HepG2 (cell line): ENCODE measurements around the gene SRP68. TPM values are rescaled to one million over a fixed set of nuclear protein-coding genes. Genes with fewer than 3 reads are reported as not detected.

Experiments used
- CHCHD3 ChIP-seq: sonication (generic); formaldehyde crosslinking; IDR thresholded peaks from 2 replicates; pipeline ENCODE4 v1.8.0; 2022; ENCODE audit warnings: mild to moderate bottlenecking, missing genetic modification reagents, moderate library complexity
- GRHL1 ChIP-seq: sonication (generic); formaldehyde crosslinking; conservative IDR thresholded peaks from 2 replicates; pipeline ENCODE4 v1.8.0; 2022; ENCODE audit warnings: missing genetic modification reagents
- JARID2 ChIP-seq: sonication (generic); formaldehyde crosslinking; IDR thresholded peaks from 2 replicates; pipeline ENCODE4 v1.8.1; 2023; ENCODE audit warnings: missing genetic modification reagents, inconsistent platforms; ENCODE audit not compliant: insufficient replicate concordance
- KDM5A ChIP-seq: fragments of 200-600 bp; sonication (generic); IDR thresholded peaks from 2 replicates; pipeline ENCODE4 v1.7.0; 2018; ENCODE audit warnings: antibody characterized with exemption, mild to moderate bottlenecking, low read length, borderline replicate concordance
- MBD4 ChIP-seq: IDR thresholded peaks from 2 replicates; pipeline ENCODE4 v1.6.1; 2012; ENCODE audit warnings: low read length, inconsistent platforms, borderline replicate concordance
- MTF2 ChIP-seq: sonication (generic); formaldehyde crosslinking; IDR thresholded peaks from 2 replicates; pipeline ENCODE4 v1.5.0; 2020; ENCODE audit warnings: missing genetic modification reagents, borderline replicate concordance
- NR0B2 ChIP-seq: sonication (generic); formaldehyde crosslinking; IDR thresholded peaks from 2 replicates; pipeline ENCODE4 v1.4.0; 2020; ENCODE audit warnings: mild to moderate bottlenecking, missing genetic modification reagents
- POLR2AphosphoS5 ChIP-seq: IDR thresholded peaks from 2 replicates; pipeline ENCODE4 v1.6.1; 2012; ENCODE audit warnings: low read depth, low read length
- RARA ChIP-seq: IDR thresholded peaks from 2 replicates; pipeline ENCODE4 v1.6.1; 2016; ENCODE audit warnings: missing genetic modification reagents, missing compliant biosample characterization
- REPIN1 ChIP-seq: sonication (generic); formaldehyde crosslinking; IDR thresholded peaks from 2 replicates; pipeline ENCODE4 v1.8.0; 2022; ENCODE audit warnings: missing genetic modification reagents, low read depth, mild to moderate bottlenecking, borderline replicate concordance
- SIX4 ChIP-seq: sonication (generic); formaldehyde crosslinking; IDR thresholded peaks from 2 replicates; pipeline ENCODE4 v1.4.0; 2020; ENCODE audit warnings: missing genetic modification reagents
- SKI ChIP-seq: fragments of 450-650 bp; IDR thresholded peaks from one replicate; pipeline ENCODE4 v1.6.1; 2018; ENCODE audit warnings: mild to moderate bottlenecking; ENCODE audit not compliant: partially characterized antibody
- SRSF4 ChIP-seq: fragments of 200-400 bp; formaldehyde crosslinking; IDR thresholded peaks from one replicate; pipeline ENCODE4 v1.6.1; 2018; ENCODE audit warnings: mild to moderate bottlenecking, low read depth, low read length, moderate library complexity; ENCODE audit not compliant: poor library complexity, severe bottlenecking
- SSRP1 ChIP-seq: IDR thresholded peaks from 2 replicates; pipeline ENCODE4 v1.6.1; 2016; ENCODE audit warnings: control low read depth
- TGIF2 ChIP-seq: IDR thresholded peaks from 2 replicates; pipeline ENCODE4 v1.6.1; 2016; ENCODE audit warnings: control low read depth, missing compliant biosample characterization
- ZFP36L1 ChIP-seq: sonication (generic); formaldehyde crosslinking; IDR thresholded peaks from 2 replicates; pipeline ENCODE4 v1.8.0; 2022; ENCODE audit warnings: mild to moderate bottlenecking, missing genetic modification reagents, moderate library complexity
- ZMAT3 ChIP-seq: sonication (generic); formaldehyde crosslinking; conservative IDR thresholded peaks from 2 replicates; pipeline ENCODE4 v1.7.0; 2021; ENCODE audit warnings: missing genetic modification reagents
- ZNF263 ChIP-seq: sonication (generic); formaldehyde crosslinking; IDR thresholded peaks from 2 replicates; pipeline ENCODE4 v1.4.0; 2020; ENCODE audit warnings: missing genetic modification reagents
- ZNF276 ChIP-seq: sonication (generic); formaldehyde crosslinking; IDR thresholded peaks from 2 replicates; pipeline ENCODE4 v1.4.0; 2020; ENCODE audit warnings: mild to moderate bottlenecking, low read depth, missing genetic modification reagents
- ZNF335 ChIP-seq: sonication (generic); formaldehyde crosslinking; IDR thresholded peaks from 2 replicates; pipeline ENCODE4 v1.4.0; 2020; ENCODE audit warnings: missing genetic modification reagents
- ZNF616 ChIP-seq: sonication (generic); formaldehyde crosslinking; IDR thresholded peaks from 2 replicates; pipeline ENCODE4 v1.5.0; 2020; ENCODE audit warnings: low read depth, mild to moderate bottlenecking, missing genetic modification reagents
- ZNF670 ChIP-seq: sonication (generic); formaldehyde crosslinking; IDR thresholded peaks from 2 replicates; pipeline ENCODE4 v1.8.0; 2022; ENCODE audit warnings: mild to moderate bottlenecking, missing genetic modification reagents, borderline replicate concordance
- ZNF768 ChIP-seq: sonication (generic); formaldehyde crosslinking; IDR thresholded peaks from 2 replicates; pipeline ENCODE4 v1.4.0; 2020; ENCODE audit warnings: missing genetic modification reagents
- ZSCAN29 ChIP-seq: sonication (generic); formaldehyde crosslinking; conservative IDR thresholded peaks from 2 replicates; pipeline ENCODE4 v1.4.0; 2020; ENCODE audit warnings: mild to moderate bottlenecking, missing genetic modification reagents
- ZSCAN5A ChIP-seq: sonication (generic); formaldehyde crosslinking; IDR thresholded peaks from 2 replicates; pipeline ENCODE4 v1.8.0; 2022; ENCODE audit warnings: mild to moderate bottlenecking, missing genetic modification reagents, borderline replicate concordance
- polyA plus RNA-seq, 8 experiments: library from polyadenylated mRNA; depleted of rRNA in 3 of 8; stranded (reverse) in 7 of 8; unstranded in 1 of 8; fragments of >200 nt; fragmentation: Illumina TruSeq in 4 of 8; extraction: Trizol in 4 of 8; gene quantifications; 2 replicates each; pipeline versions ENCODE4 v1.2.1 to v1.2.3, GENCODE V29; 2011 to 2016; ENCODE audit warnings: low read depth in 4 of 8, missing spikeins in 1 of 8, mixed read lengths in 1 of 8; ENCODE audit not compliant: insufficient read depth in 1 of 8
- total RNA-seq, 5 experiments: library from RNA; depleted of rRNA; stranded (reverse); fragments of >200 nt; fragmentation: Illumina TruSeq; extraction: Trizol; gene quantifications; 2 replicates each; pipeline ENCODE4 v1.2.3, GENCODE V29; 2016; ENCODE audit warnings: low read depth in 1 of 5

SRP68 gene
- total and polyA plus RNA-seq, 2 of the 13 experiments (the other 11 are each of a cell fraction or from before 2014, with no cell fraction given), result 39.8 to 74.3 TPM

GRCh38 chr17:76103274-76104139 is 31.2 kb upstream of the SRP68 start, which contains the start of gene EXOC7 (continued):
- TF ChIP-seq GRHL1 (CRISPR knock-in tag) (no peak), REPIN1 (CRISPR knock-in tag) (peak; percentile 64; the same call in 1 of the 2 replicates), SKI (no peak), ZSCAN29 (CRISPR knock-in tag) (0 out of 2 replicates have a peak, but pooled peaks have one; percentile 61), NR0B2 (CRISPR knock-in tag) (peak; percentile 62; the same call in 1 of the 2 replicates), ZSCAN5A (CRISPR knock-in tag) (no peak; the same call in 1 of the 2 replicates), ZNF276 (CRISPR knock-in tag) (no peak), ZFP36L1 (CRISPR knock-in tag) (no peak), TGIF2 (no peak), MTF2 (CRISPR knock-in tag) (no peak; the same call in 1 of the 2 replicates), SRSF4 (no peak), SIX4 (CRISPR knock-in tag) (no peak), POLR2AphosphoS5 (peak; percentile 97), RARA (CRISPR knock-in tag) (no peak), ZNF335 (CRISPR knock-in tag) (no peak), ZMAT3 (CRISPR knock-in tag) (peak; percentile 88), SSRP1 (CRISPR knock-in tag) (no peak; the same call in 1 of the 2 replicates), MBD4 (no peak), ZNF616 (CRISPR knock-in tag) (0 out of 2 replicates have a peak, but pooled peaks have one; percentile 27), KDM5A (peak; percentile 88; the same call in 1 of the 2 replicates), ZNF263 (no peak; the same call in 1 of the 2 replicates), CHCHD3 (CRISPR knock-in tag) (no peak), ZNF768 (no peak; the same call in 1 of the 2 replicates), JARID2 (CRISPR knock-in tag) (peak; percentile 64), ZNF670 (CRISPR knock-in tag) (peak; percentile 94)
